ACHN (cell line): ENCODE measurements around the gene GRIP2.

ENCODE experiments used
- DNase-seq: peaks from one replicate; pipeline ENCODE4 v3.0.0-alpha.2; 2015
- in situ Hi-C: cut with HindIII; loops from 2 replicates; pipeline ENCODE4 v1.10.0; 2017; ENCODE audit warnings: low sequenced_read_pairs, low pct_ligation_motif_present, low pct_unique_long_range_greater_than_20kb

Gene GRIP2

DNA sequence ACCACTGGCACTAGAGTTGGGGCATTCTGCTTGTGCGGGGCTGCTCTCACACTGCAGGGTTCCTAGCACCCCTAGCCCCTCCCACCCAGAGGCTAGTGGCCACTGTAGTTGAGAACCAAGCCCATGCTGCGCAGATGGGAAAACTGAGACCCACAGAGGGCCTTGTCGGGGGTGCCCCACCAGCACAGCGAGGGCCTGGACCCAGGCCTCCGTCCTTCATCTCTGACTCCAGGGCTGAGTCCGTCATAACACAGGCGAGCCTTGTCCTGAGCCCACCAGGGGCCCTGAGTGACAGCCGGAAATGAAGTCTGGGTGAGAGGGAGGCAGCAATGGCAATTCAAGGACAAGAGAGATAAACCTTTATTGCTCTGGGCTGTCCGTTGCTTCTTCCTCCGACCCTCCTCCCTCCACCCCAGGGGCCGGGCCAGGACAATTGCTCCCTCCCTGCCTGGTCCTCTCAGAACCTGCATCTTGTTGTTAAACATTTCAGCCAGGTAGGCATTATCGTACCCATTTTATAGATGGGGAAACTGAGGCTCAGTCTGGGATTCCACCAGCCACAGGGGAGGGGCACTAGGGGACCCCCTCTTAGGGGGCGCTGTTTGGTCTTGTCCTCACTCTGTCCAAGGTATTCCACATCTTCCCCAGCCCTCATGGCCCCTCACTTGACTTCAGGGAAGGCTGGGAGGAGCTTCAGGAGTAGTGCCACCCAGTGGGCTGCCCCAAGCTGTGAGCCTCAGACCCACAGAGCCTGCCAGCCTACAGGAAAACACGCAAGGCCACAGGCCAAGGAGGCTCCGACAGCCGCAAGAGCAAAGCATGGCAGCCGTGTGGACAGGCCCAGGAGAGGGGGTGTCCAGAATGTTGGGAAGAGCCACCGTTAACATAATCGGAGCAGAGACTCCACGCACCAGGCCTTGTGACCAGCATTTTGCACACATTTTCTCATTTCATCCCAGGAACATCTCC is 4.4 kb upstream of the GRIP2 start:
- no peak for DNase-seq
- in situ Hi-C loops: no loop called here

DNA sequence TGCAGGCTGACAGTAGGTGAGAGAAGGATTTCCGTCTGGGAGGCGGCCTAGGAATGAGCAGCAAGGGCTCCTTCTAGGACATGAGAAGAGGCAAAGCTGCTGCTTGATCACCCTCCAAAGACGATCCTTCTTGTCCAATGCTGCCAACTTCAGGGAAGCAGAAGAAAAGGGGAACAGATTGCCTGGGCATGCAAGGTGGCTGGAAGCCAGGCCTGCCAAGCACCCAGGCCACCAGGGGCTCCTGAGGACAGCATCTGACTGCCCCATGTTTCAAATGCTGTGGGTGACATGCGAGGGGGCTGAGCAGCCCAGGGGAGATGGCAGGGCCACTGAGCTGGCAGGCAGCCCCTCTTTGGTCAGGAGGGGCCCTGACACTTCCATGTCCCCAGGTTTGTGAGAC is 3.3 kb upstream of the GRIP2 start:
- in situ Hi-C loops: no loop called here
- DNase-seq: no peak

GRCh38 chr3:14542656-14543055 is 2.5 kb upstream of the GRIP2 start:
- in situ Hi-C loops: no loop called here
- DNase-seq: no peak

GRCh38 chr3:14541646-14542045 is 1.5 kb upstream of the GRIP2 start:
- DNase-seq: no peak
- in situ Hi-C loops: no loop called here

DNA sequence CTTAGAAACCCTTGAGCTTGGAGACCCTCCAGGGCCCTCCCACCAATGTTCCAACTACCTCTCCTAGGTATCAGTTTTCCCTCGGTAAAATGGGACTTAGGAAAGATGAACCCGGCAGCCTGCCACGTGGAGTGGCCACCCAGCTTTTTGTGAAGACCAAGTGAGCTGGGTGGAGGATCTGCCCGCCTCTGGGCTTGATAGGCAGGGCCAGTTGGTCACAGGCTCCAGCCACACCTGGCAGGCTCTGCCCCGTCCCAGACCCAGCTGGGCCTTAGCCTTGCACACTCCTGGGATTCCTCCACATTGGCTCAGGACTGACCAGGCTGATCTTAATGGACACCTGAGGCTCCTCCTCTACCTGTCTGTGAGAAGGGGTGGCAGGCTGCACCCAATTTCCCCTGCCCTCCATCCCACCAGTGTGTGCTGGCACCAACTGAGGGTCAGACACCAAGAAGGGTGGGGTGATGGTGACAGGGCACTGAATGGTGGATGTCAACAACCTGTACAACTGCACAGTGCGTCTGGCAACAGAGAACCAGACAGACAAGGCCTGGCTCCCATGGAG is 761 bp upstream of the GRIP2 start:
- DNase-seq: no peak
- in situ Hi-C loops: no loop called here

GRCh38 chr3:14539384-14539741 is 779 bp downstream of the GRIP2 start:
- in situ Hi-C loops: no loop called here
- DNase-seq: no peak

- in situ Hi-C loops: no loop called here
These were observed 1.6 kb downstream of the GRIP2 start for GRCh38 chr3:14538451-14539088.

DNA sequence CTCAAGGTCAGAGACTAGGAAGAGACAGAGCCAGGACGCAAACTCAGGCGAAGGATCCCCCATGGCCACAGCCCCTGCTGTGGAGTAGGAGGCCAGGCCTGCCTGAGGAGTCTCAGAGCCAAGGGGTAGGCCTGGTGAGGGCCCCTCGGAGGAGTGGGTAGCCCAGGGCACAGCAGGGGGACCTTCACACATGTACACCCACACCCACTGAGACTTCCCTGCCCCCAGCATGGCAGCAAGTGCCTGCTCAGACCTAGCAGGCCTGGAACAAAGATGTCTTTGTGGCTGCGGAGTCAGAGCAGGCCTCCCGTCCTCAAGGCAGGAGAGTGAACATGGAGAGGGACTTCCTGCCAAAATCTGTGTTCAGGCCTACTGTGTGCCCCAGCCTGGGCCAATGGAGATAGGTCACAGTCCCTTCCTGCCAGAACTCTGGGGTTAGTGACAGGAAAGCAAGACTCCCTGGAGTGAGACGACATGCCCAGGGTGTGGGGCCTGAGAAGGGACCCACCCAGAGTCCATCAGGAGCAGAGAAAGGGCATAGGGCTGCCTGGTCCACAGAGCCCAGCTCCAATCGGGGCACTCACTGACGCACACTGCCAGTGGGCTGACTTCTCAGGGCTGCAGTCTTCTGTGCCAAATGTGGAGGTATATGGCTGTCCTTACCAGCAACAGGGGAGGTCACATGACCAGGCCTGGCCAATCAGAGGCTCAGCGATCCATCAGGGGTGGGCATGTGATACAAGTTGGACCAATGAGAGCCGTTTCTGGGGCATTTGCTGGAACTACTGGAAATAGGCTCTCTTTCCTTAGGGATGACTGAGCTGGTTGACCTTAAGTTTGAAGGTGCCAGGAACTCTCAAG is 2.3 kb downstream of the GRIP2 start:
- in situ Hi-C loops: no loop called here
- DNase-seq: no peak

More at GRCh38 chr3:14538451-14539088, 1.6 kb downstream of the GRIP2 start:
- no peak for DNase-seq

DNA sequence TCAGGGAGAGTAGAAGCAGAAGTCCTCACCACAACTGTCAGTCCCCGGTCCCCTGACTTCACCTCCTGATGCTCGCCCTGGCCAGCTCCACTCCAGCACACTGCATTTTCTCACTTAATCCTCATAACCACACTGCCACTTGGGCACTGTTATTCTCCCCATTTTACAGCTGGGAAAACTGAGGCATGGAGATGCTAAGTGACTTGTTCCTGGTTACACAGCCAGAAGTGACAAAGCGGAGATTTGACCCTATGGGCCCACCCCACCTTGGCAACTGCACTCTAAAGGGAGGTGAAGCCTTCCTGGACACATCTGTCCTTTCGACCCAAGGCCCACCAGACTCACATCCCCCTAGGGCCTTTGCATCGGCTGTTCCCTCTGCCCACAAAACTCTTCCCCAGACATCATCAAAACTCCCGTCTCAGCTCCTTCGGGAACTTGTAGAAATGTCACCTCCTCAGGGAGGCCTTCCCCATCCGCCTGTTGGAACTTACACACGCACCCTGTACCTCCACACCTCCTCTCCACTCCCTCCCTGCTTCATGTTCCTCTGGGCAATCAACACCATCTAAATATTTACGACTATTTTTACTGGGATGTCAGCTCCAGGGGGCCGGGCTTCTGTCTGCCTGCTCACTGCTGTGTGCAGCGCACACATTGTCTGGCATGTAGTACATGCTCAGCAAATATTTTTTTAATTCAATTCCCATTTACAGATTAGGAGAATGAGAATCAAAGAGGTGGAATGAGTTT is 3.1 kb downstream of the GRIP2 start:
- in situ Hi-C loops: no loop called here
- DNase-seq: no peak

DNA sequence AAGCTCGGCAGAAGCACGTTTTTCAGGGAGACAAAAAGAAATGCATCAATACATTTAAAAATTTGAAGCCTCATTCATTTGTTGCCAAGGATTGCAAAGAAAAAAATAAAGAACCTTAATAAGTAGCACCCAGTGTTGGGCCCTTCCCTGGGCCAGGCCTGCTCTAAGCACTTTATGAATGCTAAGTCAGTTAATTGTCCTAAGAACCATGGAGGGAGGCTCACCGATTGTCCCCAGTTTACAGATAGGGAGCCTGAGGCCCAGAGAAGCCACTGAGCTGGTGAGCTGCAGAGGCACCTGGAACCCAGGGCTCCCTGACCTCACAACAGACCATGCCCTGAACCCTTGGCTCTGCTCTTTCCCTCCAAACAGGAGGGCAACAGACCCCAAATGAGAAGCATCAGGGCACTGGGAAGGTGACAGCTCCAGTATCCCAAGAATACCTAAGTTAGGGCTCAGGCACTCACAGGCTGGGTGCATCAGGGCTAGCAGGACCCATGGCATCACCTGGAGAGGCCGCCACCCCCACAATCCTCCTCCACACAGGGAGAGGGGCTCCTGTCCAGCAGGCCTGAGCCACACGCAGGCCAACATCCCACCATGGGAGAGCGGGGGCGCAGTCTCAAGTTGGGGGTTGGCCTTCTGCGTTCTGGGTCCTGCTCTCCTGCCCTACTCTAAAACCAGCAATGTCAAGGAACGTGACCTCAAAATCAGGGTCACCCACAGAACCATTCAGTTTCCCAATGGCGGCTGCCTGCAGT is 3.9 kb downstream of the GRIP2 start:
- in situ Hi-C loops: no loop called here

DNA sequence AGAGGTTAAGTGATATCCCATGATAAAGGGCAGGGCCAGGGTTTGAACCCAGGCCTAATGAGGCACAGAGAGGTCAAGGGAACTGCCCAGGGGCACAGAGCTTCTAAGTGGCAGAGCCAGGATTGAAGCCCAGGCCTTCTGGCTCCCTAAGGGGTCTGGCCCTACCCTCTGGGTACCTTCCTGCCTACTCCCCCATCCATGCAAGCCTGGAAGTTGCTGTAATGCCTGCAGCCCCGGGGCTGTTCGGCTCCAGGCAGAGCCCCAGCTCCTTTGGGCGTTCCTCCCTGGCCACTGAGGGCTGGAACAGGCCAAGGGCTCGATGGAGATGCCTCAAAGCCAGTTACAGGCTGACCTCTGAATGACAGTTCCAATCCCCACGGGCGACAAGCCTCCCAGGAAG is 4.5 kb downstream of the GRIP2 start:
- DNase-seq: no peak
- in situ Hi-C loops: no loop called here

More for the DNA sequence above, 3.9 kb downstream of the GRIP2 start:
- no peak for DNase-seq

DNA sequence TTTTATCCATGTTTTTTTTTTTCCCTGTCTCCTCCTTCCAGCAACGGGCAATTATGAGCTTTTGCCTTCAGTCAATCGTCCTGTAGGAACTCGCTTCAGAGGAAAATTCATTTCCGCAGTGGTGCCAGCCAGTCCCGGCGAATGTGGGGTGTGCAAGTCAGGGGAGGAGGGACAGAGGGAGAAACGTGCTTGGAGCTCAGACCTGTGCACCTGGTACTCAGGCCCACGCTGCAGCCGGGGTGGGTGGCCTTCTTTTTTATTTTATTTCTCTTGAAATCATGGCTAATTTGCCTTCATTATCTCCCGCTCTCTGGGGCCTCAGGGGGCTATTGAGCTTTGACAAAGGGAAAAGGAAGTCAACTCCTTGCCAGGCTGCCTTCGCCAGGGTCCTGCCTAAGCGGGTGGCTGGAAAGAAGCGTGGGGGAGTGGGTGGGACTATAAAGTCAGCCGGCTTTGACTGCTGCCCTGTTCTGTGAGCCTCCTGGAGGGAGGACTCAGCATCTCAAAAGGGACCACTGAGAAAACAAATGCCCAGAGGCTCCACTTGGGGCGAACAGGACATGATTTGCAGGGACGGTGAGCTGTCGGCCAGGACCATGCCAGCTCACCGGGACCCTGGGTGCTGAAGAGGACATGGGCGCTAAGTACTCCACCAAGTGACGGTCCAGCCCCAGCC is 5.5 kb downstream of the GRIP2 start:
- DNase-seq: no peak
- in situ Hi-C loops: no loop called here

DNA sequence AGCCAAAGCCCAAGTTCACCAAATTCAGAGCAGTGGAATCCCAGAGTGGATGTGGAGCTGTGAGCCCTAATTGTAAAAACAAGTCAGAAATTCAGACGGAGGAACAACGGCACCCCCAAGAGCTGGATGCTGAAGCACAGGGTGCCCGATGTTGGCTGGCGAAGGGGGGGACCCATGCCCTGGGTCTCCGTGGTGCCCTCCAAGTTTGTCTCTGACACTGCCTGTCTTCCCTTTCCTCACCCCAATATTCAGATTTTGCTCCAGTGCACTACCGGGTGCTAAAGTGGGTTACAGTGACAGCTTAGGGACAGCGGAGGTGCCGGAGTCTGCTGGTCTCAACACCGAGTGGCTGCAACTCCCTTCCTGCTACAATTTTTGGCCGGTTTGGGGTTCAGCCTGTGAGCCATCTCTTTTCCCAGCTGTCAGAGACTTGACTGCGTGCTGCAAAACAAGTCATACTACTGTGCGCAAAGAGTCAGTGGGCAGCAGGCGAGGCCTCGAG is 6.6 kb downstream of the GRIP2 start:
- no peak for DNase-seq
- in situ Hi-C loops: no loop called here

DNA sequence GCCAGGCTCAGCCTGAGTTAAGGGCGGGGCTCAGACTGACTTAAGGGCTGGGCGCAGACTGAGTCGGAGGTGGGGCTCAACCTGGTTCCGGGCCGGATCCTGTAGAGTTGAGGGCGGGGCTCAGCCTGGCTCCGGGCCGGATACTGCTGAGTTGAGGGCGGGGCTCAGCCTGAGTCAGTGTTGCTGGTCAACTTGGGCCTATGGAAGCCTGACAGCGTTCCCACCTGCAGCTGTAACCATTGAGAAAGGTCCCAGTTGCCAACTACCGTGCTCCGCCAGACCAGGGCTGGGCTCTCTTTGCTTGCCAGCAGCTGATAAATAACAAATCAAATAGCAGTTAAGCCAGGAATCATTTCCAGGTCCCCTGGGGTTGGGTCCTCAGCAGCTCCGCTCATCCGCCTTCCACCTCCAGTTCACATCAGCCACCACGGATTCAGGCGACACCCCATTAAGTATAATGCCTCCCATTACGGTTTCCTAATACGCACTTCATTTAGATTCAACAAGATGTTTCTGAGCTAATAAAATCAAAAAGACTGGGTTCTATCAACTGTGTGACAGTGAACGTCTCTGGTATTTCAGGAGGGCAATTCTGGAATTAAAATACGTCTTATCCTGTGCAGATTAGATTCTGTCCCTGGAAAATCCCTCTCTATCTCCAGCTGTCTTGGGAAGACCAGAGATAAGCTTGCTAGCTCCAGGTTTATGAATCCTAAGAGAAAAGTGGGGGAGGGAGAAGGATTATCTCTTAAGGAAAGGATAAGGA is 7.3 kb downstream of the GRIP2 start:
- in situ Hi-C loops: no loop called here
- no peak for DNase-seq

DNA sequence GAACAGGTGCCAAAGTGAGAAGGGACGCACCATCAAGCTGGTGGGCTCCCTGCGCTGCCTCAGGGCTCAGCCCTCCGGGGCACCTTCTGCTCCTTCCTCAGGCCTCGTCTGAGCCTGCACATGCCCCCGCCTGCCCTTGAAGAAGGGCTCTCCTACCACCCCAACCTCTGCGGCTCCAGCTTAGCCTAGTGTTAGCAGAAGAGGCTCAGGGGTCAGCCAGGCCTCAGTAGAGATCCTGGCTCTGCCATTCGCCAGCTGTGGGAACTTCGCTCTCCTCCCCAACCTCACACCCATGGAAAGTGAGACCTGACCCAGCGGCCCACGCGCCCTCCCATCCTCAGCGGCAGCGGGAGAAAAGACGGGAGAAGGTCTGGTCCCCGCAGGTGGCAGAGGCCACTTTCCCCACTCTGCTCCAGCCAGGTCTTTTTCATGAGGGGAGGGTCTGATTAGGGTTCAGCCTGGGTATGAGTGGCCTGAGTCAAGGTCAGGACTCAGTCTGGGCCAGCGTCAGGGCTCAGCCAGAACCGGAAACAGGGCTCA is 8.2 kb downstream of the GRIP2 start:
- in situ Hi-C loops: no loop called here
- no peak for DNase-seq

DNA sequence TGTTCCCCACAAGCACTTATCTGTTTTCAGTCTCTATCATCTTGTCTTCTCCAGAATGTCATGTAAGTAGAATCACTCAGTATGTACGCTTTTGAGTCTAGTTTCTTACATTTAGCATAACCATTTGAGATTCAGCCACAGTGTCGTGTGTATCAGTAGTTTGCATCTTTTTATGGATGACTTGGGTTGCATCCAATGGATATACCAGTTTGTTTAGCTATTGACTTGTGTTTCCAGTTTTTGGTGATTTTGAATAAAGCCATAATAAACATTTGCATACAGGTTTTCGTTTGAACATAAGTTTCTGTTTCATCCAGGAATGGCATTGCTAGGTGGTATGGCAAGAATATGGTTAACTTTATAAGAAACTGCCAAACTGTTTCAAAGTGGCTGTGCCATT is 12.1 kb downstream of the GRIP2 start:
- DNase-seq: no peak
- in situ Hi-C loops: no loop called here
